Muscle of leg (tissue), 11 donors: ENCODE data around the gene FGF23. TPM values are rescaled to one million over a fixed set of nuclear protein-coding genes. Genes with fewer than 3 reads are reported as not detected.

Experiments used
- DNase-seq: peaks from one replicate; pipeline ENCODE4 v3.0.0; 2013
- H3K27ac ChIP-seq: one replicate; pipeline ENCODE4 v1.5.1; 2013; ENCODE audit warnings: mild to moderate bottlenecking, low read length, control low read depth
- H3K27me3 ChIP-seq: one replicate; pipeline ENCODE4 v1.6.1; 2013; ENCODE audit warnings: low read length; ENCODE audit not compliant: control insufficient read depth, insufficient read depth
- H3K36me3 ChIP-seq: one replicate; pipeline ENCODE4 v1.6.1; 2013; ENCODE audit warnings: low read length; ENCODE audit not compliant: control insufficient read depth, insufficient read depth
- H3K4me1 ChIP-seq: one replicate; pipeline ENCODE4 v1.6.1; 2013; ENCODE audit warnings: low read length; ENCODE audit not compliant: control insufficient read depth, insufficient read depth
- H3K4me3 ChIP-seq: one replicate; pipeline ENCODE4 v1.5.1; 2013; ENCODE audit warnings: low read length, control low read depth
- H3K9me3 ChIP-seq: replicated peaks from 2 replicates; pipeline ENCODE4 v1.6.1; 2013; ENCODE audit warnings: low read depth, low read length; ENCODE audit not compliant: control insufficient read depth
- WGBS: methylation state at CpG from one replicate; pipeline ENCODE4 v1.1.5; 2013; ENCODE audit warnings: missing lambda C conversion rate; ENCODE audit not compliant: insufficient coverage; 5-methylcytosine and 5-hydroxymethylcytosine counted together
- polyA plus RNA-seq, 8 donors: library from polyadenylated mRNA; unstranded; fragments of 120-200 nt; gene quantifications; one replicate each; pipeline versions ENCODE4 v1.2.1 to v1.2.3, GENCODE V29; 2013; ENCODE audit warnings: inconsistent platforms in 1 of 8, low replicate concordance in 1 of 8; ENCODE audit not compliant: insufficient read length in 8 of 8, insufficient read depth in 1 of 8
- total RNA-seq: library from RNA; stranded (reverse); fragments of 120-200 nt; gene quantifications from one replicate; pipeline ENCODE4 v1.2.4, GENCODE V29; 2013

The FGF23 gene
- total and polyA plus RNA-seq, 9 donors, result 0.04 to 0.31 (median 0.15) TPM; not detected in 1

- Histone ChIP-seq H3K4me3 (no peak overlapping the region), H3K36me3 (no peaks in the 10 kb centered on the region), H3K9me3 (no peaks in the 10 kb centered on the region), H3K4me1 (peaks cover 11% of the 10 kb centered on the region), H3K27me3 (no peaks in the 10 kb centered on the region), H3K27ac (no peak overlapping the region)
- no peak for DNase-seq
- WGBS, result no CpG with 5 or more reads among the region's 5 CpGs
Measured at GRCh38 chr12:4322726-4323125, 56.8 kb downstream of the FGF23 start.

- Histone ChIP-seq H3K9me3 (no peaks in the 10 kb centered on the region), H3K36me3 (no peaks in the 10 kb centered on the region), H3K4me3 (peak within 1 kb of the TSS; percentile 67), H3K27ac (peak within 1 kb of the TSS; percentile 94), H3K4me1 (peaks cover 10% of the 10 kb centered on the region), H3K27me3 (no peaks in the 10 kb centered on the region)
- DNase-seq, result peak; percentile 98
- WGBS, result under 1% methylated on average over 66 of the region's 76 CpGs
Measured at GRCh38 chr12:4320853-4321701, 58.4 kb downstream of the FGF23 start, which contains the start of gene TIGAR. Gene TIGAR (plus strand): TSS chr12:4321213. CDS start chr12:4321272, 59 bp downstream.

DNA sequence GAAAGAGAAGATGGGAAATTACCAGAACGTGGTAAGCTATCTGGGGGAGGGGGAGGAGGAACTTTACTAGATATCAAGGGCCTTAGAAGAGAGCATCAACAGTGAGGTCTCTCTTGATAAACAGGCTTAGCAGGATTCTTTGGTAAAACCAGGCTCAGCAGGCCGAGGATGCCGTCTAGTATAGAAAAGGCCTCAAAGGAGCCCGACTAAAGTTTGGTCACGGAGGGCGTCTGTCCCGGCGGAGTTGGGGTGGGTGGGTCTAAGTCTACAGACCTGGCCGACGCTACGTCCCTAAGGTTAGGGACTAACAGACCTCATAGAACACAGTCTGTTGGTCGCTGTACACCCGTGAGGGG is 59.0 kb downstream of the FGF23 start:
- H3K36me3 ChIP-seq, result no peaks in the 10 kb centered on the region
- peak; percentile 19 for DNase-seq
- H3K9me3 ChIP-seq, result no peaks in the 10 kb centered on the region
- 0% methylated on average over 13 of the region's 13 CpGs for WGBS
- peak overlapping the region; percentile 67 for H3K4me3 ChIP-seq
- peaks cover 8% of the 10 kb centered on the region for H3K4me1 ChIP-seq
- no peaks in the 10 kb centered on the region for H3K27me3 ChIP-seq
- H3K27ac ChIP-seq, result peak overlapping the region; percentile 94

Other genes with a start within 250 kb of the FGF23 start
- gene CCND2, start 106.0 kb downstream of the FGF23 start, total RNA-seq, result 152 TPM
- 100 to 1,000 TPM in 4 of 8 donors, 10 to 100 TPM in 4; 74.7 to 141 (median 100) TPM for gene CCND2, start 106.0 kb downstream of the FGF23 start, polyA plus RNA-seq
- 3.1 TPM for gene TIGAR, start 58.5 kb downstream of the FGF23 start, total RNA-seq
- 10 to 100 TPM in 1 of 8 donors, 1 to 10 TPM in 7; 4.9 to 10.4 (median 7.9) TPM for gene TIGAR, start 58.5 kb downstream of the FGF23 start, polyA plus RNA-seq
- 24.7 TPM for gene FGF6, start 66.1 kb upstream of the FGF23 start, total RNA-seq
- 10 to 100 TPM; 18.3 to 54.4 (median 30.2) TPM for gene FGF6, start 66.1 kb upstream of the FGF23 start, polyA plus RNA-seq
- gene RAD51AP1, start 159.2 kb upstream of the FGF23 start, total RNA-seq, result 10.7 TPM
- gene RAD51AP1, start 159.2 kb upstream of the FGF23 start, polyA plus RNA-seq, result 10 to 100 TPM in 7 of 8 donors, 1 to 10 TPM in 1; 9.3 to 19.3 (median 12.0) TPM
- 30.4 TPM for gene DYRK4, start 182.5 kb upstream of the FGF23 start, total RNA-seq
- 10 to 100 TPM; 13.5 to 22.8 (median 16.1) TPM for gene DYRK4, start 182.5 kb upstream of the FGF23 start, polyA plus RNA-seq